ENCODE results near the gene CWC15. TPM values are rescaled to one million over a fixed set of nuclear protein-coding genes. Genes with fewer than 3 reads are reported as not detected.
A peak's percentile ranks its signal among the peaks of the same experiment; 100 is the strongest.
"Not testable (repeated sequence)": the region's sequence is repeated elsewhere in the genome, so short reads cannot be mapped to it uniquely, and the experiment has no call there.

The CWC15 gene
- total RNA-seq, 2 experiments from 2014 or later = 80.7 to 83.0 TPM

DNA sequence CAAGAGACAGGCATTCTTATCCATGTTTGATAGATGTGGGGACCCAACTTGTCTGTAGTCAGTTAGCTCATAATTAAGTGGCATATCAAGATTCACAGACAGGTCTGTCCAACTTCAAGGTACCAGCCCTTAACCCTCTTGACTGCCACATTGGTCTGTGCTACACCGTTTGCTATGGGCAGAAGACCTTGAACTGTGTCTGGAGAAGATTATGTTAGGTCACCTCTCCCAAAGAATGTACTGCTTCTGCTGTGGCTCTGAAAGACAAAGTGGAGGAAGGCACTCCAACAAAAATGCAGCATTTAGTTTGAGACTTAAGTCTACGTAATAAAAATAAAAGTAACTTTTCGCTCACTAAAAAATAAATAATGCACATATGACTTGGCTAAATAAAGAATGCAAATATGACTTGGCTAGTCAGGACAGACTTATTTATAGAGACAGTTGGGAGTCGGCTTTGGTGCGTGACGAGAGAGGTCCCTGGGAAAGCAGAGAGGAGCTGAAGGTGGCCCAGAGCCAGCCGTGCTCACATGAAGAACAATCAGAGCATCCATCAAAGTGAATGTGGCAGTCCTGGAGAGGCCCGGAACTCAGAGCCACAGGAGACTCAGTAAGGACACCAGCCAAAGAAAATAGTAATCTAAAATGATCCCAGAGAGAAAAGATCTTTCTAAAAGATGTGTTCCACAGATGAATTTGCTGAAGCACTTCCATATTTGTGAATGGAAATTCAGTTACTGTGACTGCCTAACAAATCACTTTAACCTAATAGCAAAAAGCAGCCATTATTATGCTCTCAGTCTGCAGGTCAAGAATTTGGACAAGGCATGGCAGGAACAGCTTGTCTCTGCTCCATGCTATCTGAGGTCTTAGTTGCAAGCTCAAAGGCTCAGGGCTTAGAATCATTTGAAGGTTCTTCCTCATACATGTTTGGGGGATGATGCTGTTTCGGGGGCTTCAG is 35.0 kb downstream of the CWC15 start:
- Mint-ChIP-seq H3K4me3 (no peak overlapping the region), H3K27me3 (peaks cover 12% of the 10 kb centered on the region), H3K36me3 (no peaks in the 10 kb centered on the region), H3K27ac (no peak overlapping the region), H3K4me1 (peaks cover 19% of the 10 kb centered on the region), H3K9me3 (peaks cover under 1% of the 10 kb centered on the region)
- POLR2A ChIA-PET = no interaction called here
- no peak for DNase-seq
- ATAC-seq (ENCODE audit: low read depth) = no peak

DNA sequence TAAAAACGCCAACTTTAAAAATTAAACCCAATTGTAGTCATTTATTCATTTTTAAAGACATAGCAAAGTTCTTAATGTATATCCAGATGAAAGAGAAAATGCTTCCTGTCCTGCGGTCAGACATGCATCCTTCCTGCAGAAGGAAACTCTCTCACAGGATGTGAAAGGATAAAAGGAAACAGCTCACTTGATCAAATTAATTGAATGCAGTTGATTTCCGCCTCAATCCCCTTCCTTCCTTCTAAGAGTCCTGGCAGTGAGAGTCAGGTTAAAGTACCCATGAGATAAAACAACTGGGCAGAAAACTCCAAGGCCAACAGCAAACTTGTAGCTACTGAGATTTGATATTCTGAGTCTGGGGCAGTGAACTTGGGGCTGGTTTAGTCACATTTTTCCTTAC is 38.5 kb downstream of the CWC15 start:
- peak overlapping the region; percentile 47 for H3K4me3 Mint-ChIP-seq
- DNase-seq (no peak), ATAC-seq (ENCODE audit: low read depth) (peak; percentile 45)
- H3K36me3 Mint-ChIP-seq = no peaks in the 10 kb centered on the region
- peaks cover 7% of the 10 kb centered on the region for H3K27me3 Mint-ChIP-seq
- peaks cover 19% of the 10 kb centered on the region for H3K4me1 Mint-ChIP-seq
- no peaks in the 10 kb centered on the region for H3K9me3 Mint-ChIP-seq
- POLR2A ChIA-PET = interaction anchor here (0.9 to 1.8 kb wide), 2 partner anchors 10 to 39 kb away, joined by 4 to 6 read pairs; partner anchors contain the start of genes CWC15 and KDM4D
- no peak overlapping the region for H3K27ac Mint-ChIP-seq

DNA sequence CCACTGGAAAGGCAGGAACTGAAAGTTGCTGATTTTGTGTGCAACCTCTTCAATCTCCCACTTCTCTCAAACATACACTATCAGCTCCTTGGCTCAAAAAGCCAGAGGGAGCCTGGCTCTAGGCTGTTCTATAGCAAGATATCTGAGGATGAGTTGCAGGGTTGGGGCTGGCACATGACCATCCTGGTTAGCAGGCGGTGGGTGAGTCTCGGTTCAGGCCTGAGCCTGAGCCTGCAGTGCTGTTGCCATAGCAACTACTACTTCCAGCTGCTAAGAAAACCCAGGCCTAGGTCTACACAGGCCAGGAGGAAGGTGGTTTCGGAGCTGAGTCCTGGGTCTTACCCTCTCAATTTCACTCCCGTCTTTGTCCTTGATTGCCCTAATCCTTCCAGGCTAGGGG is 39.0 kb downstream of the CWC15 start:
- Mint-ChIP-seq H3K9me3 (no peaks in the 10 kb centered on the region), H3K4me1 (peaks cover 19% of the 10 kb centered on the region), H3K36me3 (no peaks in the 10 kb centered on the region), H3K4me3 (peak overlapping the region; percentile 47), H3K27ac (peak overlapping the region; percentile 4), H3K27me3 (peaks cover 7% of the 10 kb centered on the region)
- DNase-seq (no peak), ATAC-seq (ENCODE audit: low read depth) (peak; percentile 72)
- POLR2A ChIA-PET = interaction anchor here (0.9 to 1.8 kb wide), 2 partner anchors 10 to 39 kb away, joined by 4 to 6 read pairs; partner anchors contain the start of genes CWC15 and KDM4D

DNA sequence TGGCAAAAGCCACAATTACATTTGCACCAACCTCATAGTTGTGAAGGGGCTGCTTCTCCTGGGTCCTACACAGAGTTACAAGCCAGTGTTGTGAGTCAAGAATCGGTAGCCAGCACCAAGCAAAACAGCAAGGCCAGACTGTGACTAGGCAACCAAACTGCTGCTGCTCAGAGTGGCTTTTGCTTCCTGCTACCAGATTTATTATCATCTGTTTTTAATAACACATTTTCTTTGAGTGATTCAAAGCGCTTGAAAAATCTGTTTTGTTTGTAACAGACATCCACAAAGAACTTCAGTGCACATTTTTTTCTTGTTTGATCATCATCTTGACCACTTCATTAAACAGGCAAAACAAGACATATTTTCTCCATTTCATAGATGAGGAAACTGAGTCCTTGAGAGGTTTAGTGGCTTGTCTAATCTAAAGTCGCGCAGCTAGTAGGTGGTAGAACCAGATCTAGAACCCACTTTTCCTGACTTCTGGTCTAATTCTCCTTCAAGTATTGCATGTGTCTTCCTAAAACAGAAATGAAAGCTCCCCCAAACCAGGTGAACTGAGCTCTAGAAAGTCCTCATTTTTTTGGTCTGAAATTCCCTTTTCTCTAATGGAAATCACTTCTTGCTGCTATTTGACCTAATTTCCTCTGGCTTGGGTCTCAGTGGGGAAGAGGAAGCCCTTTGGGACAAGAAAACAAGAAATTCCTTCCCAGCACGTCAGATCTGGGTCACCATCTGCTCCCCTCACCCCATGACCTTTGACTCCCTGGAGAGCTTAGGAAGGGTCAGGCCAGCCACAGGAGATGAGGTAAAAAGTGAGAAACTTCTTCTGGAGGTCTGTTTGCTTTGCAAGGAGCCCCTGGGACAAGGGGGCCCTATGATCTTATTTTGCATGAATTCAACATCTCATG is 39.9 kb downstream of the CWC15 start:
- no peak overlapping the region for H3K4me3 Mint-ChIP-seq

DNA sequence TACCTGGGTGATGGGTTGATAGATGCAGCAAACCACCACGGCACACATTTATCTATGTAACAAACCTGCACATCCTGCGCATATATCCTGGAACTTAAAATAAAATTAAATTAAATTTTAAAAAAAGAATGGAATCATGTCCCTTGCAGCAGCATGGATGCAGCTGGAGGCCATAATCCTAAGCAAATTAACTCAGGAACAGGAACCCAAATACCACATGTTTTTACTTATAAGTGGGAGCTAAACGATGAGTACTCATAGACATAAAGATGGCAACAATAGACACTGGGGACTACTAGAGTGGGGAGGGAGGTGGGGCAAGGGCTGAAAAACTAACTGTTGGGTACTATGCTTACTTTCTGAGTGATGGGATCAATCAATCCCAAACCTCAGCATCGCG is 40.9 kb downstream of the CWC15 start:
- no peaks in the 10 kb centered on the region for H3K9me3 Mint-ChIP-seq
- no peaks in the 10 kb centered on the region for H3K27me3 Mint-ChIP-seq
- no peak overlapping the region for H3K27ac Mint-ChIP-seq
- H3K4me1 Mint-ChIP-seq = peaks cover 29% of the 10 kb centered on the region
- POLR2A ChIA-PET = no interaction called here
- ATAC-seq (ENCODE audit: low read depth) = no peak
- no peaks in the 10 kb centered on the region for H3K36me3 Mint-ChIP-seq
- DNase-seq = no peak
- H3K4me3 Mint-ChIP-seq = no peak overlapping the region

More for the DNA sequence above, 39.9 kb downstream of the CWC15 start:
- no peak for DNase-seq
- Mint-ChIP-seq H3K27me3 (peaks cover 3% of the 10 kb centered on the region), H3K27ac (peak overlapping the region; percentile 11), H3K36me3 (no peaks in the 10 kb centered on the region), H3K4me1 (peaks cover 24% of the 10 kb centered on the region), H3K9me3 (no peaks in the 10 kb centered on the region)
- POLR2A ChIA-PET = interaction anchor here (1.8 kb wide), 1 partner anchor 40 kb away, joined by 6 read pairs; the partner anchor contains the start of genes CWC15 and KDM4D
- no peak for ATAC-seq (ENCODE audit: low read depth)

DNA sequence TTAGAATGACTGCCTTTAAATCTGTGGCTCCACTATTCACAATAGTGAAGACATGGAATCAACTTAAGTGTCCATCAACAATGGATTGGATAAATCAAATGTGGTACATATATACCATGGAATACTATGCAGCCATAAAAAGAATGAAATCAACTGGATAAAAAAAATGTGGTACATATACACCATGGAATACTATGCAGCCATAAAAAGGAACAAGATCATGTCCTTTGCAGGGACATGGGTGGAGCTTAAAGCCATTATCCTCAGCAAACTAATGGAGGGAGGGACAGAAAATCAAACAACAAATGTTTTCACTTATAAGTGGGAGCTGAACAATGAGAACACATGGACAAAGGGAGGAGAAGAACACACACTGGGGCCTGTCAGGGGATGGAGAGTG is 41.3 kb downstream of the CWC15 start:
- H3K4me1 Mint-ChIP-seq = peaks cover 29% of the 10 kb centered on the region
- H3K4me3 Mint-ChIP-seq; H3K36me3 Mint-ChIP-seq; H3K9me3 Mint-ChIP-seq; H3K27ac Mint-ChIP-seq; POLR2A ChIA-PET; ATAC-seq (ENCODE audit: low read depth); DNase-seq; H3K27me3 Mint-ChIP-seq: not testable (repeated sequence)

DNA sequence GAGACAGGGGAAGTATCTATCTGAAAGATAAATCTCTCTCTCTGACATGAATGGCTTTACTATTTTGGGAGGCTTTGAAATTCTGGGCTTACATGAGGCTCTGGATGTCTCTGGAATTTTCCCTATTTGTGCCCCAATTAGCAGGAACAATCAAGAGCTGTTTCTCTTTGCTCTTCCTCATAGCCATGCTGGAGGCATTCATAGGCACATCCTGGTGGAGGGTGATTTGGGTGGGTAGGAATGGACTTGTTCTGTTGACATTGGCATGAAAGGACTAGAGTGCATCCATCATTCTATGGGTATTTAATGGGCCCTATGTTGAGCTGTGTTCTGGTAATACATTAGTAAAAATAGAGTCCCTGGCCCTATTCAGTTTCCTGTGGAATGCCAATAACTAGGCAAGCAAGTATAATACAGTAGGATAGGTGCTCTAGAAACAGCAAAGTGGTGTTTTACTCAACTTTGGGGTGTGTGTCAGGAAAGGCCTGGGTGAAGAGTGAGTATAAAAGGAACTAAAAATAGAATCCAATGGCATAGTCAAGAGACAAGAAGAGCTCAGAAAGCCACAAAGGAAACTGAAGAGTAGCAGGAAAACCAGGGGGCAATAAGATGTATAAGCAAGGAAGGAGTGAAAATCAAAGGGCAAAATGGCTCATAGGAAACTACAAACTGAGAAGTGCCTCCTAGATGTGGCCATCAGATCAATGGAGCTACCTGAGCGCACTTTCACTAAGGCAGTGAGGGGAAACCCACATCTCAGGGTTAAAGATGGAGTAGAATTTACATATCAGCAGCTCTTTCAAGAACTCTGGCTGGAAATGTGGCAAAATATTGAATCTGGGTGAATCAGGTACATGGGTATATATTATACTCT is 45.0 kb downstream of the CWC15 start:
- DNase-seq (no peak), ATAC-seq (ENCODE audit: low read depth) (no peak)
- H3K4me1 Mint-ChIP-seq = peaks cover 30% of the 10 kb centered on the region
- peaks cover 12% of the 10 kb centered on the region for H3K36me3 Mint-ChIP-seq
- H3K9me3 Mint-ChIP-seq = peaks cover 4% of the 10 kb centered on the region
- no peaks in the 10 kb centered on the region for H3K27me3 Mint-ChIP-seq
- H3K4me3 Mint-ChIP-seq = no peak overlapping the region
- H3K27ac Mint-ChIP-seq = no peak overlapping the region
- POLR2A ChIA-PET = interaction anchor here (0.8 kb wide), 1 partner anchor 45 kb away, joined by 3 read pairs; the partner anchor contains the start of genes CWC15 and KDM4D

DNA sequence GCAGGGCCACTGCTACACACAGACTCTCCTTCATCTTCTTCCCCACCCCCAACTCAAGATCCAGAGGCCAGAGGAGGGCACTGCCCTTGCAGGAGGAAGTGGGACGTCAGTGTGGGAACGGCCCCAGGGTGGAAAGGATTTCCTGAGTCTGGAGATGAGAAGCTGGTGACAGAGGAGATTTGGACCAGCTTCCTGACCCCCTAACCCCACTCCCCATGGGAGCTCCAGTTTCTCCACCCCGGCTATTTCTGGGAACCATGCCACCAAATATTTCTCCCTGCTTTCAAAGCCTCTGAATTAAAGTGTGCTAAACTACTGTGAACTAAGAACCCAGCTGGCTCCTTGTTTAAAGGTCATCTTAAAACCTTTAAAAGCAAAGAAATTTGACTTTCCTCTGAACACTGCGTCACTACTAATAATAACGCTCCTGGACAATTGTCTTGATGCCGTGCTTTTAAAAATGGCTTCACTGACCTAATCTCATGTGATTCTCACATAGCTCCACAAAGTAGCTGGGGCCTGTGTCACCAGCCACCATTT is 46.6 kb downstream of the CWC15 start:
- ATAC-seq (ENCODE audit: low read depth) (no peak), DNase-seq (no peak)
- peaks cover 30% of the 10 kb centered on the region for H3K4me1 Mint-ChIP-seq
- H3K9me3 Mint-ChIP-seq = peaks cover 4% of the 10 kb centered on the region
- POLR2A ChIA-PET = interaction anchor here (0.6 to 1.0 kb wide), 2 partner anchors 46 to 163 kb away, joined by 3 to 4 read pairs; partner anchors contain the start of genes CWC15 and ENDOD1
- peaks cover 12% of the 10 kb centered on the region for H3K36me3 Mint-ChIP-seq
- no peaks in the 10 kb centered on the region for H3K27me3 Mint-ChIP-seq
- peak overlapping the region; percentile 3 for H3K27ac Mint-ChIP-seq
- no peak overlapping the region for H3K4me3 Mint-ChIP-seq

DNA sequence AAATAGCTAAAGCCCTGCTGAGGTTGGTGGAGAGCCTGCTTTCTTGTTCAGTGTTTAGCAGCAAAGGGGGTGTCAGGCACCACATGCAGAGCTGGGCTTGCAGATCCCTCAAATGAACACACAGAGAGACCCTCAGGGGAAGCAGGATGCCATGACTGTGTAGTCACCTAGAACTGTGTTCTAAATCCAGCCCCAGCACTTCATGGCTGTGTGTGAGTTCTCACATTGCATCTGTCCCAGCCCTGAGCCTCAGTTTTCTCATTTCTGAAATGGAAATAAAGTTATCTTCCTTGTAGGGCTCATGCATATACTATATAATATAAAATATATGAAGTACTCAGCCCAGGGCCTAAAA is 47.1 kb downstream of the CWC15 start:
- H3K36me3 Mint-ChIP-seq = peaks cover 12% of the 10 kb centered on the region
- H3K4me3 Mint-ChIP-seq = no peak overlapping the region
- DNase-seq (no peak), ATAC-seq (ENCODE audit: low read depth) (no peak)
- POLR2A ChIA-PET = interaction anchor here (1.0 kb wide), 1 partner anchor 47 kb away, joined by 4 read pairs; the partner anchor contains the start of gene CWC15
- no peaks in the 10 kb centered on the region for H3K27me3 Mint-ChIP-seq
- H3K27ac Mint-ChIP-seq = no peak overlapping the region
- peaks cover 30% of the 10 kb centered on the region for H3K4me1 Mint-ChIP-seq
- peaks cover 4% of the 10 kb centered on the region for H3K9me3 Mint-ChIP-seq

DNA sequence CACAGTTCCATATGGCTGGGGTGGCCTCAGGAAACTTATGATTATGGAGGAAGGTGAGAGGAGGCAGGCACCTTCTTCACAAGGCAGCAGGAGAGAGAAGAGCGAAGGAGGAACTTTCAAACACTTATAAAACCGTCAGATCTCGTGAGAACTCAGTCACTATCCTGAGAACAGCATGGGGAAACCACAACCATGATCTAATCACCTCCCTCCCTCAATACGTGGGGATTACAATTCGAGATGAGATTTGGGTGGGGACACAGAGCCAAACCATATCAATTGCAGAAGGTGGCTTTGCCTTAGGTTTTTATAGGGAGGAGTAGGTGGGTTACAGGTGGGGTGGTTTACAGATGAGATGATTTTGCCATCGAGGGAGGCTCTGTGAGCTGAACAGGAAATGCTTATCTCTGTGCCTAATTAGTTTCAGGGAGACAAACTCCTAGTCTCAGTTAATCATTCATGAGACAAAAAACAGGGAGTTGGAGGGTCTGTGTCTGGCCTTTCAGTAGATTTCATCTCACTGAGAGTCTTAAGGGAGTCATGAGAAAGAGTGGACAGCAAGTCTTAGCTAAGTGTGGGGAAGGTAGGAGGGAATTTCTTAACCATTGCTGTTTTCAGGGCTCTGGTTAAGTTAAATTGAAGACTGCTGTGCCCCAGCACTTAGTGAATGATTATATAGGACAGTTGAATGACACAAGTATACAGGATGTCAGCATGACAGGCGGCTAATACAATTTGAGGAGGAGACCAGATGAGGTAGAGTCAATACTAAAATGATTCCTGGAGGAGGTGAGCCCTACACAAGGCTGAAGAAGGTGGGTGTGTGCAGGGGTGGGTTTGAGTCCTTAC is 47.7 kb downstream of the CWC15 start:
- DNase-seq = no peak
- POLR2A ChIA-PET = interaction anchor here (1.2 kb wide), 1 partner anchor 9 kb away, joined by 4 read pairs; no protein-coding TSS in a partner anchor
- peaks cover 30% of the 10 kb centered on the region for H3K4me1 Mint-ChIP-seq
- no peak overlapping the region for H3K4me3 Mint-ChIP-seq
- H3K27me3 Mint-ChIP-seq = no peaks in the 10 kb centered on the region
- peaks cover 12% of the 10 kb centered on the region for H3K36me3 Mint-ChIP-seq
- ATAC-seq (ENCODE audit: low read depth) = no peak
- H3K27ac Mint-ChIP-seq = peak overlapping the region; percentile 85
- H3K9me3 Mint-ChIP-seq = peaks cover 4% of the 10 kb centered on the region

DNA sequence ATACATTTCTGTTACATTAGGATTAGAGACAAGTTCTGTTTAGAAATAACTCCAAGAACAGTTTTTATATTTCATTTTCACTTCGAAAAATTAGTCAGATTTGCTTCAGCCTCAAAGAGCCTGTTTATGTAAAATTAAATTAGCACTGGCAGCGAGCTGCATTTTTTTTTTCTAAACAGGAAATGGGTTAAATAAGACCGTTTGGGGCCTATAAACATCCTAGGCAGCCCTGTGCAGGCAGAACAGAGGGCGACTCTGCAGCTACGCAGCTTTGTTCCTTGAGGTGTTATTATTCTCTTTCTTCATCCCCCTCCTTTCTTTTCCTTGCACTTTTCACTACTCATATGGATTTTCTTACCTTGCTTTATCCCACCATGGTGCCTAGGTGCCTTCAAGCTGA is 48.7 kb downstream of the CWC15 start:
- Mint-ChIP-seq H3K27ac (peak overlapping the region; percentile 85), H3K9me3 (peaks cover 4% of the 10 kb centered on the region), H3K36me3 (peaks cover 12% of the 10 kb centered on the region), H3K4me3 (peak overlapping the region; percentile 52), H3K27me3 (no peaks in the 10 kb centered on the region), H3K4me1 (peaks cover 30% of the 10 kb centered on the region)
- POLR2A ChIA-PET = interaction anchor here (1.2 kb wide), 1 partner anchor 10 kb away, joined by 4 read pairs; no protein-coding TSS in a partner anchor
- DNase-seq = no peak
- ATAC-seq (ENCODE audit: low read depth) = peak; percentile 81
